Activated CD4-positive, alpha-beta T cell treated with anti-CD3 and anti-CD28 coated beads, Interleukin-10, Interleukin-2, amounts not matched to agents 100 ng/mL and 50 ng/mL, durations not matched to agents 16 hours and 8 hours (primary cell): ENCODE results near the gene SLC7A9.
"Not testable (repeated sequence)": the region's sequence is repeated elsewhere in the genome, so short reads cannot be mapped to it uniquely, and the experiment has no call there.

Experiments used
- DNase-seq: peaks from one replicate; pipeline ENCODE4 v3.0.0-alpha.2; 2020

SLC7A9 gene

GRCh38 chr19:32824191-32824751 lies 45.3 kb downstream of the SLC7A9 start:
- no peak for DNase-seq

GRCh38 chr19:32823747-32824102 lies 45.8 kb downstream of the SLC7A9 start:
- DNase-seq = no peak

- DNase-seq = no peak
Observed at GRCh38 chr19:32822916-32823746, 46.4 kb downstream of the SLC7A9 start.

GRCh38 chr19:32819419-32820400 lies 49.9 kb downstream of the SLC7A9 start:
- no peak for DNase-seq

GRCh38 chr19:32818536-32818935 lies 51.0 kb downstream of the SLC7A9 start:
- no peak for DNase-seq

- no peak for DNase-seq
Observed at GRCh38 chr19:32817569-32818476, 51.7 kb downstream of the SLC7A9 start.

GRCh38 chr19:32816555-32817099 lies 52.9 kb downstream of the SLC7A9 start:
- no peak for DNase-seq

- DNase-seq = no peak
Observed at GRCh38 chr19:32814624-32815023, 54.9 kb downstream of the SLC7A9 start.

GRCh38 chr19:32813862-32814425 lies 55.6 kb downstream of the SLC7A9 start:
- DNase-seq = no peak

- DNase-seq = no peak
Observed at GRCh38 chr19:32812571-32812970, 57.0 kb downstream of the SLC7A9 start.

GRCh38 chr19:32812036-32812435 lies 57.5 kb downstream of the SLC7A9 start:
- no peak for DNase-seq

- no peak for DNase-seq
Observed at GRCh38 chr19:32811151-32811550, 58.4 kb downstream of the SLC7A9 start.

GRCh38 chr19:32810452-32810851 lies 59.1 kb downstream of the SLC7A9 start:
- no peak for DNase-seq

GRCh38 chr19:32809754-32810153 lies 59.8 kb downstream of the SLC7A9 start:
- no peak for DNase-seq

GRCh38 chr19:32809254-32809653 lies 60.3 kb downstream of the SLC7A9 start:
- DNase-seq = no peak

- no peak for DNase-seq
Observed at GRCh38 chr19:32808236-32808635, 61.3 kb downstream of the SLC7A9 start.

- no peak for DNase-seq
Observed at GRCh38 chr19:32802840-32803239, 66.7 kb downstream of the SLC7A9 start.

- DNase-seq = no peak
Observed at GRCh38 chr19:32800754-32801153, 68.8 kb downstream of the SLC7A9 start.

- no peak for DNase-seq
Observed at GRCh38 chr19:32800191-32800590, 69.4 kb downstream of the SLC7A9 start.

- DNase-seq = no peak
Observed at GRCh38 chr19:32798201-32798600, 71.4 kb downstream of the SLC7A9 start.

- no peak for DNase-seq
Observed at GRCh38 chr19:32789429-32789828, 80.1 kb downstream of the SLC7A9 start.

GRCh38 chr19:32787895-32788294 lies 81.7 kb downstream of the SLC7A9 start:
- DNase-seq = not testable (repeated sequence)
